ENCODE data around the gene SUCO.
"Not testable (repeated sequence)": the region's sequence is repeated elsewhere in the genome, so short reads cannot be mapped to it uniquely, and the experiment has no call there.

Gene SUCO

DNA sequence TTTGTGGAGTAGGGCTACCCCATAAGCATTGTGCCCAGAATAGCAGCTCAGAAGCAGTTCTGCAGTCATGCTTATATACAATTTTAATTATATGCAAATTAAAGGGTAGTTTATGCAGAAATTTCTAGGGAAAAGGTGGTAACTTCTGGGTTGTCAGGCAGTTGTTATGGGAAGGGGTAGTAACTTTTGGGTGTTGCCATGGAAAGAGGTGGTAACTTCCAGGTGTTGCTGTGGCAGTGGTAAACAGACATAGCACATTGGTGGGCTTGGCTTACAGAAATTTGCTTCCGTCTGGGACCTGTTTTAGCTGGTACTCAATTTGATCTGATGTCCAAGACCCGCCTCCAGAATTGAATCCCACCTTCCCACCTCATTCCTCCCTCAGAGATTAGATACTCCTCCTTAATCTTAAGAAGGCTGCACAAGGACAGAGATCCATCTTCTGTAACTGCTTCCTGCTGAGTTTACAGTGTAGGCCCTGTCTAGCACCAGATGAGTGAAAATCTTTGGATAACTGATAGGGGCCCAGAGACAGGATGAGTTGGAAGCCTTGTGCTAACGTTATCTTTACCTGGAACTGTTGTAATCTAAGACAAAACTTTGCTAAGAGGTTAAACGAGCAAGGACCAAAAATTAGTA is 26.7 kb downstream of the SUCO start:
- DNase-seq (ENCODE audit: low read depth) = no peak

GRCh38 chr1:172561252-172561651 is 28.3 kb downstream of the SUCO start:
- DNase-seq (ENCODE audit: low read depth) = no peak

- no peak for DNase-seq (ENCODE audit: low read depth)
Measured at GRCh38 chr1:172566196-172566997, 33.4 kb downstream of the SUCO start.

GRCh38 chr1:172567720-172568119 is 34.8 kb downstream of the SUCO start:
- DNase-seq (ENCODE audit: low read depth) = no peak

GRCh38 chr1:172574080-172574479 is 41.1 kb downstream of the SUCO start:
- no peak for DNase-seq (ENCODE audit: low read depth)

GRCh38 chr1:172578586-172578985 is 45.6 kb downstream of the SUCO start:
- DNase-seq (ENCODE audit: low read depth) = no peak

DNA sequence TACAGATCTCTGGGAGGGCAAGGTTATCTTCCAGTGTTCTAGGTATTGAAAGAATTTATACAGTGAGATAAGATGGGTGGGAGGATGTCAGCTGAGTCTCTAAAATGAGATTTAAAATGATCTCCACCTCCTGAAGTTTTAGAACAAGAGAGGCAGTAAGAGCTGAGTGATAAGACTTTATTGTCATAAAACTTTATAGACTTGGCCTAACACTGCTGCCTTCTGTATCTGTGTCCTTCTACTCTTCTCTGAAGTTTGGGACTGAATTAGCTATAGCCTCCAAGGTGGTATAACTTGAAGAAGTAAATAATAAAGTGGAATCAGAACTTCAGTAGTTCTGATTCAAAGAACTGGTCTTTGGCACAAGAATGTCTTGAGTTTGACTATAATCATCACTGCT is 48.3 kb downstream of the SUCO start:
- no peak for DNase-seq (ENCODE audit: low read depth)

DNA sequence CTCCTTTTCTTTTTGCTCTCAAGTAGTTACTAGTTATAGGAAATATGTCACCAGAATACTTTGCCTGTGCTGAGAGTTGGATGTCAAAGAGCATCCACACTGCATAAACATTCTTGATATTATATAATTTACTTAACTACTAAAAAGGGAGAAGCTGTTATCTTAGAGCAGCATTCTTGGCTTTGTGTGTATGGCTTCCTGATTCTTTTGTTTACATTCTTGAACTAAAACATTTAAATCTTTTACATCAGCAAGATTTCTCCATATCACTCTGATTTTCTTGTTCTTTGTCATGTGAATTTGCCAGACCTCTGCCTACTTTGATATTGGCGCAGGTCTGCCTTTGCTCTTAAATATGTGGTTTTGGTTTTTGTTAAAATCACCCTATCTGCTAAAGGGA is 48.8 kb downstream of the SUCO start:
- no peak for DNase-seq (ENCODE audit: low read depth)

GRCh38 chr1:172582889-172583288 is 49.9 kb downstream of the SUCO start:
- no peak for DNase-seq (ENCODE audit: low read depth)

- DNase-seq (ENCODE audit: low read depth) = no peak
Measured at GRCh38 chr1:172585348-172585747, 52.4 kb downstream of the SUCO start.

DNA sequence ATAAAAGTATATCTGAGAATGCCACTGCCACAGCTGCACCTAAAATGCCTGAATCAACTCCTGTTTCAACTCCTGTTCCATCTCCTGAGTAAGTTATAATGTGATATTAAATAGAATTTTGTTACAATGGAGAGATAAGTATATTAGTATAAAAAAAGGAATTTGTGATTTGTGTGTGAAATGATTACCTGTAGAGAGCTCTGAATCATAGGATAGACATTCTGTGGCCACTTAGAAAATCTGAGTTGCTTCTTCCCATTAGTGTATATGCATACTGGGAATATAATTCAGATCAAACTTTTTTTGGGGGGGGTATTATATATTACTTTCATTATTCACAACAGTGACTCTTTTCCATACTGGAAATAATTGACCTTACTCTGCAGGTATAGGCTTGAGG is 52.9 kb downstream of the SUCO start:
- no peak for DNase-seq (ENCODE audit: low read depth)

- DNase-seq (ENCODE audit: low read depth) = no peak
Measured at GRCh38 chr1:172588296-172589291, 55.6 kb downstream of the SUCO start.

- no peak for DNase-seq (ENCODE audit: low read depth)
Measured at GRCh38 chr1:172589553-172589952, 56.6 kb downstream of the SUCO start.

DNA sequence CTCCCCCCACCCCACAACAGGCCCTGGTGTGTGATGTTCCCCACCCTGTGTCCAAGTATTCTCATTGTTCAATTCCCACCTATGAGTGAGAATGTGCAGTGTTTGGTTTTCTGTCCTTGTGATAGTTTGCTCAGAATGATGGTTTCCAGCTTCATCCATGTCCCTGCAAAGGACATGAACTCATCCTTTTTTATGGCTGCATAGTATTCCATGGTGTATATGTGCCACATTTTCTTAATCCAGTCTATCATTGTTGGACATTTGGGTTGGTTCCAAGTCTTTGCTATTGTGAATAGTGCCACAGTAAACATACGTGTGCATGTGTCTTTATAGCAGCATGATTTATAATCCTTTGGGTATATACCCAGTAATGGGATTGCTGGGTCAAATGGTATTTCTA is 58.5 kb downstream of the SUCO start:
- not testable (repeated sequence) for DNase-seq (ENCODE audit: low read depth)

DNA sequence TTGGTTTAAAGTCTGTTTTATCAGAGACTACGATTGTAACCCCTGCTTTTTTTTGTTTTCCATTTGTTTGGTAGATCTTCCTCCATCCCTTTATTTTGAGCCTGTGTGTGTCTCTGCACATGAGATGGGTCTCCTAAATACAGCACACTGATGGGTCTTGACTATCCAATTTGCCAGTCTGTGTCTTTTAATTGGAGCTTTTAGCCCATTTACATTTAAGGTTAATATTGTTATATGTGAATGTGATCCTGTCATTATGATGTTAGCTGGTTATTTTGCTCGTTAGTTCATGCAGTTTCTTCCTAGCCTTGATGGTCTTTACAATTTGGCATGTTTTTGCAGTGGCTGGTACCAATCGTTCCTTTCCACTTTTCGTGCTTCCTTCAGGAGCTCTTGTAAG is 62.1 kb downstream of the SUCO start:
- DNase-seq (ENCODE audit: low read depth) = not testable (repeated sequence)

GRCh38 chr1:172596782-172597181 is 63.8 kb downstream of the SUCO start:
- not testable (repeated sequence) for DNase-seq (ENCODE audit: low read depth)

- no peak for DNase-seq (ENCODE audit: low read depth)
Measured at GRCh38 chr1:172599912-172600311, 67.0 kb downstream of the SUCO start.

DNA sequence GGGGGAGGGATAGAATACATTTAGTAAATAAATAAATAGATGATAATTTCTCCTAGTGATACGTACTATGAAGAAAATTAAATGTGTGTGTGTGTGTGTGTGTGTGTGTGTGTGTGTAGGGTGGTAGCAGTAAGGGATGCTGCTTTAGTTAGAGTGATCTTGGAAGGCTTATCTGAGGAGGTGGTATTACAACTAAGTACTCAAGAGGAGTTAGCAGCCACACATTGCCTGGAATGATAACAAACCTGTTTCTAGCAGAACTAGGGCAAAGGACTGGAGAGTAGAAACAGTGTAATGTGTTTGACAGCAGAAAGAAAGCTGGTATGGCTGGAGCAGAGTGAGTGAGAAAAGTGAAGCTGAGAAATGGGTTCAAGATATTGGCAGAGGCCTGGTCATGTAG is 67.7 kb downstream of the SUCO start:
- no peak for DNase-seq (ENCODE audit: low read depth)

GRCh38 chr1:172601046-172601630 is 68.2 kb downstream of the SUCO start:
- no peak for DNase-seq (ENCODE audit: low read depth)

DNA sequence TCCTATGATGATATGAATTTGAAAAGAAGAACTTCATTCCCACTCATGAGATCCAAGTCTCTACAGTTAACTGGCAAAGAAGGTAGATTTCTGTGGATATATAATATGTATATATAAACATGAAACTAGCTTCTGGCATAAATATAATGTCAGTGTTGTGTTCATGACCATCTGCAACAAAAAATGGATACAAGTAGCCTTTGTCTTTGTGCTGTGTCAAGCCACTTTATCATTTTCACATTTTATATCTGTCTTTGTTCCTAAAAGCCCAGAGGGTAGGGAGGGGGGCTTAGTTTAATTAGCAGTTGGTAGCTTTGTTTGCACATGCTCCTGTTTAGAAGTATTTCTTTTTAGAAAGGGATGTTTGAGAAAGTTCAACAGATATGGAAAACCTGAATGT is 69.8 kb downstream of the SUCO start:
- no peak for DNase-seq (ENCODE audit: low read depth)

DNA sequence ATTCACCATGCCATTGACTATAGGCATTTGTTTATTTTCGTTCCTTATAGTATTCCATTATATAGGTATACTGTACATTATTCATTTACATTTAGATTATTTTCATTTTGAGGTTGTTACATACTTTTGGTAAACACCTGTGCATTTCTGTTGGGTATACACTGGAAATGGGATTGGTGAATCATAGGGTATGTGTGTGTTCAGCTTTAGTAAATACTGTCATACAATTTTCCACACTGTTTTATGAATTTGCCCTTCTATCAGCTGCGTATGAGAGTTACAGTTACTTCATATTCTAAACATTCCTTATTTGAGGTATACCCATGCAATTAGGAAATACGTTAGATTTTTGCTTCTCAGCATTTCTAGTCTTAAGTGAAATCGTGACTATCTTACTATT is 70.9 kb downstream of the SUCO start:
- no peak for DNase-seq (ENCODE audit: low read depth)

- DNase-seq (ENCODE audit: low read depth) = no peak
Measured at GRCh38 chr1:172605641-172606040, 72.7 kb downstream of the SUCO start.

All from stimulated activated CD8-positive, alpha-beta memory T cell treated with anti-CD3 and anti-CD28 coated beads, Interleukin-4, amount 100 ng/mL, for 24 hours (primary cell).